ENCODE data around the gene FAM131C.

The FAM131C gene

DNA sequence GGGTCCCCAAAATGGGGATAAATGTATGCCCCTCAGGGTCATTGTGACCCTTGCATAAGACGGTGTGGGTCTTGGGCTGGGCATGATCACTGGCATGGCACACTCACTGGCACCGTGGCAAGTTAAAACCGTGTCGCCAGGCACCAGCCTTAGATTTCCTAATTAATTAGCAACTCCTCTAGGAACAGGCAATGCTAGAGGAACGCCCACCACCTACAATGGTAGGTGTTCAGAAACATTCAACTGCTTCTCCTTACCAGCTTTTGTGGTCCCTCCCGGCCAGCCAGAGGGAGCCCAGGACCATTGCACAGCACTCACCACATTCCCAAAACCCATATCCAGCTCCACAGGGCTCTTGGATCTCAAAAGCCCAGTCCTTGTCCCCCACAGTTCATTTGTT is 46.1 kb upstream of the FAM131C start:
- Histone ChIP-seq H3K9me2 (replicated peaks; ENCODE audit: insufficient read depth, low read length) (no peaks in the 10 kb centered on the region), H3K4me2 (ENCODE audit: low read depth, low read length, poor library complexity, severe bottlenecking) (no peak overlapping the region), H3F3A (ENCODE audit: insufficient read depth) (no peaks in the 10 kb centered on the region), H3K4me3 (ENCODE audit: insufficient read depth, low read length, poor library complexity, severe bottlenecking) (no peak overlapping the region), H3K9ac (ENCODE audit: low read length) (no peak overlapping the region), H3K36me3 (ENCODE audit: low read length) (no peaks in the 10 kb centered on the region), H3K27ac (ENCODE audit: low read depth, low read length) (no peak overlapping the region), H3K27me3 (ENCODE audit: low read length) (no peaks in the 10 kb centered on the region), H4K20me1 (ENCODE audit: low read depth, low read length) (no peaks in the 10 kb centered on the region), H2AFZ (ENCODE audit: low read depth, low read length, severe bottlenecking) (no peak overlapping the region), H3K79me2 (ENCODE audit: insufficient read depth, low read length) (no peaks in the 10 kb centered on the region), H3K9me3 (ENCODE audit: insufficient read depth, low read length) (no peaks in the 10 kb centered on the region)
- no peak for TF ChIP-seq EZH2phosphoT487 (conservative IDR thresholded peaks at IDR 0.05; ENCODE audit: low read length)
- no peak for TF ChIP-seq CTCF (IDR thresholded peaks at IDR 0.05; ENCODE audit: insufficient read depth, low read length, poor library complexity, severe bottlenecking)

DNA sequence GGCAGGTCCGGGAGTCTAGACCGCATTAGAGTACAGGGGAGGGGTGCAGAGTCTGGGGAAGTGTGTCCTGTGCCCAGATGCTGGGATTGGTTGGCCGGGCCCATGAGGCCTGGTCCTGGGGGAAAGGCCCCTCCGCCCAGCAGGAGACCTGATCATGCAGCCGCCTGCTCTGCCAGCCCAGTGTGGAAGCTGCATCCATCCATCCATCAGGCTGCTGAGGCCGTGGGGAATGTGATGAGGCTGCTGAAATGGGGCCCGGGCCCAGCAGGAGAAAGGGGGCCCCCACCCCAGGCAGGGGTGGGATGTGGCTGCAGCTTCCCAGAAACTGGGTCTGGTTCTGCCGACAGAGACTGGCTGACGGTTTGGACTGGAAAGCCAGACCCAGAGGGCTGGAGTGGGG is 45.3 kb upstream of the FAM131C start:
- no peak for TF ChIP-seq EZH2phosphoT487 (conservative IDR thresholded peaks at IDR 0.05; ENCODE audit: low read length)
- no peak for TF ChIP-seq CTCF (IDR thresholded peaks at IDR 0.05; ENCODE audit: insufficient read depth, low read length, poor library complexity, severe bottlenecking)
- Histone ChIP-seq H3K4me2 (ENCODE audit: low read depth, low read length, poor library complexity, severe bottlenecking) (no peak overlapping the region), H3K79me2 (ENCODE audit: insufficient read depth, low read length) (no peaks in the 10 kb centered on the region), H3K9me2 (replicated peaks; ENCODE audit: insufficient read depth, low read length) (no peaks in the 10 kb centered on the region), H2AFZ (ENCODE audit: low read depth, low read length, severe bottlenecking) (no peak overlapping the region), H3K9ac (ENCODE audit: low read length) (no peak overlapping the region), H3K27ac (ENCODE audit: low read depth, low read length) (no peak overlapping the region), H3K9me3 (ENCODE audit: insufficient read depth, low read length) (no peaks in the 10 kb centered on the region), H3K27me3 (ENCODE audit: low read length) (no peaks in the 10 kb centered on the region), H4K20me1 (ENCODE audit: low read depth, low read length) (no peaks in the 10 kb centered on the region), H3F3A (ENCODE audit: insufficient read depth) (no peaks in the 10 kb centered on the region), H3K4me3 (ENCODE audit: insufficient read depth, low read length, poor library complexity, severe bottlenecking) (no peak overlapping the region), H3K36me3 (ENCODE audit: low read length) (no peaks in the 10 kb centered on the region)

- no peak overlapping the region for H3K9ac ChIP-seq (ENCODE audit: low read length)
- no peaks in the 10 kb centered on the region for H3K9me2 ChIP-seq (replicated peaks; ENCODE audit: insufficient read depth, low read length)
- no peaks in the 10 kb centered on the region for H3K79me2 ChIP-seq (ENCODE audit: insufficient read depth, low read length)
- no peaks in the 10 kb centered on the region for H3F3A ChIP-seq (ENCODE audit: insufficient read depth)
- H3K9me3 ChIP-seq (ENCODE audit: insufficient read depth, low read length): no peaks in the 10 kb centered on the region
- H4K20me1 ChIP-seq (ENCODE audit: low read depth, low read length): no peaks in the 10 kb centered on the region
- no peak overlapping the region for H2AFZ ChIP-seq (ENCODE audit: low read depth, low read length, severe bottlenecking)
- H3K4me3 ChIP-seq (ENCODE audit: insufficient read depth, low read length, poor library complexity, severe bottlenecking): no peak overlapping the region
- H3K27me3 ChIP-seq (ENCODE audit: low read length): no peaks in the 10 kb centered on the region
- H3K4me2 ChIP-seq (ENCODE audit: low read depth, low read length, poor library complexity, severe bottlenecking): no peak overlapping the region
- no peak overlapping the region for H3K27ac ChIP-seq (ENCODE audit: low read depth, low read length)
- H3K36me3 ChIP-seq (ENCODE audit: low read length): no peaks in the 10 kb centered on the region
- no peak for TF ChIP-seq CTCF (IDR thresholded peaks at IDR 0.05; ENCODE audit: insufficient read depth, low read length, poor library complexity, severe bottlenecking)
- no peak for TF ChIP-seq EZH2phosphoT487 (conservative IDR thresholded peaks at IDR 0.05; ENCODE audit: low read length)
Observed at GRCh38 chr1:16117936-16118335, 44.5 kb upstream of the FAM131C start.

DNA sequence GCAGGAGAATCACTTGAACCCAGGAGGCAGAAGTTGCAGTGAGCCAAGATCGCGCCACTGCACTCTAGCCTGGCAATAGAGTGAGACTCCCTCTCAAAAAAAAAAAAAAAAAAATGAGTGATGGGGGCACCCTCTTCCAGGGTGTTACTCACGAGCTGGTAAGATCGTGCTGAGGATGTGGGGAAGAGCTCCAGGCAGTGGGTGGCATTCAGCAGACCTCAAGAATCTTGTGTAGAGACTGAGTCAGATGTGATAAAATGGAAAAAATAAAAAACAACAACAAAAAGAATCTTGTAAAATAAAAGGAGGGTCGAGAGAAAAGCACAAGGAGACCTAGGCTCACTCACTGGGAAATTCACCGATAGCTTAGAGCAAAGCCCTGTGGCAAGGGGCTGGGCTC is 43.9 kb upstream of the FAM131C start:
- H3K79me2 ChIP-seq (ENCODE audit: insufficient read depth, low read length): no peaks in the 10 kb centered on the region
- TF ChIP-seq CTCF (IDR thresholded peaks at IDR 0.05; ENCODE audit: insufficient read depth, low read length, poor library complexity, severe bottlenecking) (no peak), EZH2phosphoT487 (conservative IDR thresholded peaks at IDR 0.05; ENCODE audit: low read length) (no peak)
- no peak overlapping the region for H3K4me3 ChIP-seq (ENCODE audit: insufficient read depth, low read length, poor library complexity, severe bottlenecking)
- H4K20me1 ChIP-seq (ENCODE audit: low read depth, low read length): no peaks in the 10 kb centered on the region
- no peak overlapping the region for H3K27ac ChIP-seq (ENCODE audit: low read depth, low read length)
- no peaks in the 10 kb centered on the region for H3K36me3 ChIP-seq (ENCODE audit: low read length)
- H3K9ac ChIP-seq (ENCODE audit: low read length): no peak overlapping the region
- no peak overlapping the region for H3K4me2 ChIP-seq (ENCODE audit: low read depth, low read length, poor library complexity, severe bottlenecking)
- no peaks in the 10 kb centered on the region for H3F3A ChIP-seq (ENCODE audit: insufficient read depth)
- H3K9me3 ChIP-seq (ENCODE audit: insufficient read depth, low read length): no peaks in the 10 kb centered on the region
- no peak overlapping the region for H2AFZ ChIP-seq (ENCODE audit: low read depth, low read length, severe bottlenecking)
- H3K9me2 ChIP-seq (replicated peaks; ENCODE audit: insufficient read depth, low read length): no peaks in the 10 kb centered on the region
- no peaks in the 10 kb centered on the region for H3K27me3 ChIP-seq (ENCODE audit: low read length)
